ENCODE results near the gene GRIK4. TPM values are rescaled to one million over a fixed set of nuclear protein-coding genes. Genes with fewer than 3 reads are reported as not detected.

GRIK4 gene
- total RNA-seq, 1 donor from 2014 or later, result 2.2 TPM

GRCh38 chr11:120978701-120979100 lies 467.2 kb downstream of the GRIK4 start:
- H3K27me3 ChIP-seq (ENCODE audit: insufficient read depth, low read length), result peaks cover 3% of the 10 kb centered on the region
- no peak for FAIRE-seq
- Mint-ChIP-seq H3K27ac (ENCODE audit: unreplicated experiment) (no peak overlapping the region), H3K4me3 (ENCODE audit: unreplicated experiment) (no peak overlapping the region), H3K4me1 (ENCODE audit: low read depth, unreplicated experiment) (peaks cover 16% of the 10 kb centered on the region), H3K9me3 (ENCODE audit: unreplicated experiment) (peaks cover 2% of the 10 kb centered on the region), H3K27me3 (ENCODE audit: low read depth, unreplicated experiment) (no peaks in the 10 kb centered on the region), H3K36me3 (ENCODE audit: low read depth, unreplicated experiment) (peaks cover 1% of the 10 kb centered on the region)
- no peaks in the 10 kb centered on the region for H3K79me2 ChIP-seq (ENCODE audit: insufficient read depth, low read length)
- TF ChIP-seq CTCF (IDR thresholded peaks at IDR 0.05; ENCODE audit: insufficient read depth, low read depth, low read length) (no peak), EZH2 (IDR thresholded peaks at IDR 0.05; ENCODE audit: insufficient read depth, low read length) (no peak)
- no peaks in the 10 kb centered on the region for H3K36me3 ChIP-seq (ENCODE audit: insufficient read depth, low read length)
- H3K4me2 ChIP-seq (ENCODE audit: low read length), result no peak overlapping the region
- H3K27ac ChIP-seq (ENCODE audit: low read depth, low read length), result no peak overlapping the region
- no peak overlapping the region for H3K9ac ChIP-seq (ENCODE audit: low read length)
- H2AFZ ChIP-seq (ENCODE audit: low read depth, low read length), result no peak overlapping the region
- H4K20me1 ChIP-seq (ENCODE audit: insufficient read depth, low read length), result no peaks in the 10 kb centered on the region
- H3K9me3 ChIP-seq (ENCODE audit: insufficient read depth, low read depth, low read length), result no peaks in the 10 kb centered on the region
- no peak overlapping the region for H3K4me3 ChIP-seq (ENCODE audit: insufficient read depth, low read depth, low read length)
- DNase-seq (ENCODE audit: low read depth), result no peak
- H3K4me1 ChIP-seq (ENCODE audit: insufficient read depth, low read length), result no peaks in the 10 kb centered on the region

GRCh38 chr11:120985718-120986569 lies 474.4 kb downstream of the GRIK4 start:
- Histone ChIP-seq H3K9me3 (ENCODE audit: insufficient read depth, low read depth, low read length) (no peaks in the 10 kb centered on the region), H3K79me2 (ENCODE audit: insufficient read depth, low read length) (no peaks in the 10 kb centered on the region), H2AFZ (ENCODE audit: low read depth, low read length) (peak overlapping the region; percentile 75), H3K9ac (ENCODE audit: low read length) (peak overlapping the region; percentile 31), H4K20me1 (ENCODE audit: insufficient read depth, low read length) (no peaks in the 10 kb centered on the region), H3K4me1 (ENCODE audit: insufficient read depth, low read length) (peaks cover 5% of the 10 kb centered on the region), H3K27ac (ENCODE audit: low read depth, low read length) (no peak overlapping the region), H3K36me3 (ENCODE audit: insufficient read depth, low read length) (no peaks in the 10 kb centered on the region), H3K4me2 (ENCODE audit: low read length) (peak overlapping the region; percentile 83), H3K27me3 (ENCODE audit: insufficient read depth, low read length) (peaks cover 14% of the 10 kb centered on the region), H3K4me3 (ENCODE audit: insufficient read depth, low read depth, low read length) (peak overlapping the region; percentile 42)
- DNase-seq (ENCODE audit: low read depth) (peak; percentile 31), FAIRE-seq (no peak)
- Mint-ChIP-seq H3K27me3 (ENCODE audit: low read depth, unreplicated experiment) (peaks cover 24% of the 10 kb centered on the region), H3K4me3 (ENCODE audit: unreplicated experiment) (peak overlapping the region; percentile 78), H3K27ac (ENCODE audit: unreplicated experiment) (no peak overlapping the region), H3K9me3 (ENCODE audit: unreplicated experiment) (peaks cover 2% of the 10 kb centered on the region), H3K4me1 (ENCODE audit: low read depth, unreplicated experiment) (peaks cover 1% of the 10 kb centered on the region), H3K36me3 (ENCODE audit: low read depth, unreplicated experiment) (no peaks in the 10 kb centered on the region)
- no peak for TF ChIP-seq CTCF (IDR thresholded peaks at IDR 0.05; ENCODE audit: insufficient read depth, low read depth, low read length)
- peak; percentile 39 for TF ChIP-seq EZH2 (IDR thresholded peaks at IDR 0.05; ENCODE audit: insufficient read depth, low read length)

GRCh38 chr11:120988603-120989002 lies 477.1 kb downstream of the GRIK4 start:
- Histone ChIP-seq H3K27ac (ENCODE audit: low read depth, low read length) (no peak overlapping the region), H2AFZ (ENCODE audit: low read depth, low read length) (no peak overlapping the region), H3K4me1 (ENCODE audit: insufficient read depth, low read length) (peaks cover 5% of the 10 kb centered on the region), H4K20me1 (ENCODE audit: insufficient read depth, low read length) (no peaks in the 10 kb centered on the region), H3K27me3 (ENCODE audit: insufficient read depth, low read length) (peaks cover 16% of the 10 kb centered on the region), H3K79me2 (ENCODE audit: insufficient read depth, low read length) (no peaks in the 10 kb centered on the region), H3K4me2 (ENCODE audit: low read length) (no peak overlapping the region), H3K4me3 (ENCODE audit: insufficient read depth, low read depth, low read length) (no peak overlapping the region), H3K36me3 (ENCODE audit: insufficient read depth, low read length) (no peaks in the 10 kb centered on the region), H3K9ac (ENCODE audit: low read length) (no peak overlapping the region), H3K9me3 (ENCODE audit: insufficient read depth, low read depth, low read length) (no peaks in the 10 kb centered on the region)
- Mint-ChIP-seq H3K36me3 (ENCODE audit: low read depth, unreplicated experiment) (no peaks in the 10 kb centered on the region), H3K4me3 (ENCODE audit: unreplicated experiment) (no peak overlapping the region), H3K4me1 (ENCODE audit: low read depth, unreplicated experiment) (peaks cover 1% of the 10 kb centered on the region), H3K27me3 (ENCODE audit: low read depth, unreplicated experiment) (peaks cover 27% of the 10 kb centered on the region), H3K27ac (ENCODE audit: unreplicated experiment) (no peak overlapping the region), H3K9me3 (ENCODE audit: unreplicated experiment) (peaks cover under 1% of the 10 kb centered on the region)
- no peak for DNase-seq (ENCODE audit: low read depth)
- TF ChIP-seq EZH2 (IDR thresholded peaks at IDR 0.05; ENCODE audit: insufficient read depth, low read length), result no peak
- TF ChIP-seq CTCF (IDR thresholded peaks at IDR 0.05; ENCODE audit: insufficient read depth, low read depth, low read length), result no peak
- no peak for FAIRE-seq
